Neural cell (in vitro differentiated cells): Measurements from ENCODE around the gene TBX20.

ENCODE experiments used
- CTCF ChIP-seq: fragments of 450-650 bp; IDR thresholded peaks from 2 replicates; pipeline ENCODE4 v1.5.1; 2014; ENCODE audit warnings: antibody characterized with exemption, mild to moderate bottlenecking, moderate library complexity; ENCODE audit not compliant: poor library complexity, severe bottlenecking
- POLR2AphosphoS5 ChIP-seq: IDR thresholded peaks from 2 replicates; pipeline ENCODE4 v1.6.1; 2012

GRCh38 chr7:35261476-35262285, 7.8 kb upstream of the TBX20 start:
- TF ChIP-seq CTCF (peak; percentile 34), POLR2AphosphoS5 (no peak)
